T1000 (cell line): ENCODE measurements around the gene GNA12.

ENCODE experiments used
- DNase-seq: peaks from one replicate; lab custom pipeline; 2025; ENCODE audit warnings: mixed read lengths; lab: John Stamatoyannopoulos, UW

The GNA12 gene

GRCh38 chr7:2817456-2817855 is 26.7 kb downstream of the GNA12 start:
- DNase-seq, result no peak

DNA sequence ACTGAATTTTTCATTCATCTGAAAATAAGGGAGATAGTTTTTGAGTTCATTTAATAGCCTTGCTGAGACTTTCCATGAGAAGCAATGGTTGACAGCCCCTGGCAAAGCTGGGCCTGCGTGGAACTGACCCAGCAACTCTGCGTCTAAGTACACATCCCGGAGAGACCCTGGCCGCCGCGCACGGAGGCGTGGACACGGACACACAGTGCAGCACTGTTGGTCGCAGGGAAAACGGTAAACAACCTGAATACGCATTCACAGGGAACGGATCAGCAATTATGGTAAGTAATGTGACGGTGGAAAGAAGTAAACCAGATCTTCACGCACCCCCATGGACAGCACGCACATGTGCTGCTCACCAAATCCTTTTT is 28.2 kb downstream of the GNA12 start:
- no peak for DNase-seq

- no peak for DNase-seq
These were observed 28.9 kb downstream of the GNA12 start for GRCh38 chr7:2814946-2815874.

GRCh38 chr7:2814186-2814945 is 29.7 kb downstream of the GNA12 start:
- no peak for DNase-seq

GRCh38 chr7:2813350-2814185 is 30.5 kb downstream of the GNA12 start:
- no peak for DNase-seq

- DNase-seq, result no peak
These were observed 31.3 kb downstream of the GNA12 start for GRCh38 chr7:2812831-2813230.

DNA sequence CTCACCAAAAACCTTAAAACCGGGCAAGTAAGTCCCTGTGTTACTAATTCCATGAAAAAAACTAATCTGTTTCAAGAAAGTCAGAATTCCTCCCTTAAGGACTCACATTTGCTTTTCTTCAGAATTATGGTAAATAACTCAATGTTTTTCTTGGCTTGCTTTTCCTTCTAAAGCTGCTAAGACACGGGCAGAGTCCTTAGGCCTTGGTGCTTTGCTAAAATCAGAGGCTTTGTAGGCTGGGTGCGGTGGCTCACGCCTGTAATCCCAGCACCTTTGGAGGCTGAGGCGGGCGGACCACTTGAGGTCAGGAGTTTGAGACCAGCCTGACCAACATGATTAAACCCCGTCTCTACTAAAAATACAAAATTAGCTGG is 32.0 kb downstream of the GNA12 start:
- DNase-seq, result no peak

GRCh38 chr7:2811476-2812113 is 32.5 kb downstream of the GNA12 start:
- DNase-seq, result no peak

DNA sequence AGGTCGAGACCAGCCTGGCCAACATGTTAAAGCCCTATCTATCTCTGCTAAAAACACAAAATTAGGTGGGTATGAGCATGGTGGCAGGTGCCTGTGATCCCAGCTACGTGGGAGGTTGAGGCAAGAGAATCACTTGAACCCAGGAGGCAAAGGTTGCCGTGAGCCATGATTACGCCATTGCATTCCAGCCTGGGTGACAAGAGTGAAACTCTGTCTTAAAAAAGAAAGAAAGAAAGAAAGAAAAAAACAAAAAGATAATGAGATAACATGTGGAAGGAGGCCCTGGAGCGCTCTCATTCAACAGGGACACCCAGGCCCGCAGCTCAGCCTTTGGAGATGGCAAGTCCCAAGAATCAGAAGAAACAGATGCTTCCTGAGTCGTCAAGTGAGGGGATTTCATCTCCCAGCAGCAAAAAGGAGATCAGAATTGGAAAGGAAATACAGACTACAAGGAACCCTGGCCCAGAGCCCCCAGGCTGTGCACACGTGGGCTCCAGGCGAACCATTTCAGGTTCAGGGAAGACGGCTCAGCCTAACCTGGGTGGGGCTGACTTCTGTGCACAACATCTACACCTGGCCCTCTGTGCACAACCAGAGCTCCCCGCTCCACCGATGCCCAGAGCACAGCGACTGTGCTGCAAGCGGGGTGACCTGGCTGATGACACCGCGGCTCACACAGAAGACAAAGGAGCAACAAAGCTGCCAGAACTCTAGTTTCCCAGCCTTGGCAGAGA is 33.3 kb downstream of the GNA12 start:
- DNase-seq, result no peak

GRCh38 chr7:2809903-2810625 is 34.0 kb downstream of the GNA12 start:
- DNase-seq, result no peak

DNA sequence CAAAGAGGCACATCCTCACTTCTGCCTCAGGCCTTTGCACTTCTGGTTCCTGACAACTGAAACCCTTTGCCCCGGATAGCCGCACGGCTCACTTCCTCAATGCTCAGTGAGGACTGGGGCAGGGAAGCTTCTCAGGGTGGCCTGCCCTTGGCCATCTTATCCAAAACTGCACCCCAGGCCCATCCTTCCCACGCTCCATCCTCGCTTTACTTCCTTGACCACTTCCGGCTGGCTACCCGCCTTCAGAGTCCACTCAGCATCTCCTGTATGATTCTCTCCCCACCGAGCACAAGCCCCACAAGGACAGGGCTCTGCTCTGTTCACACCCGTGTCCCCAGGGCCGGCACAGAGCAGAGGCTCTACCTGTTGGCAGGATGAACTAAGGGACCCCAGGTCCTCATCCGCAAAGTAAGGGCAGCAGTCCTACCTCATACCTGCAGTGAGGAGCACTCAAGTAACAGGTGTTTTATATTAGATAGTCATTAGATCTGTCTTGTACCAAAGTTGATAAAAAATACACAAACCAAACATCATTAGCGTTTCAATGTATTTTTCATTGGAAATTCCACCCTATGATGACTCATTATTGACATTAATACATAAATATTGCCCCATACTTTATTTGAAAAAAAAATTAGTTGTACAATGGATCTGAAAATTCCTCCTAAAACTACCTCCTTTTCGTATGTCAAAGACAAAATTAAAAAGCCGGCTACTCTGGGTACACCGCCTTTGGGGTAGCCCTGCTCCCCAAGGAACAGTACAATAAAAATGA is 35.0 kb downstream of the GNA12 start:
- no peak for DNase-seq

DNA sequence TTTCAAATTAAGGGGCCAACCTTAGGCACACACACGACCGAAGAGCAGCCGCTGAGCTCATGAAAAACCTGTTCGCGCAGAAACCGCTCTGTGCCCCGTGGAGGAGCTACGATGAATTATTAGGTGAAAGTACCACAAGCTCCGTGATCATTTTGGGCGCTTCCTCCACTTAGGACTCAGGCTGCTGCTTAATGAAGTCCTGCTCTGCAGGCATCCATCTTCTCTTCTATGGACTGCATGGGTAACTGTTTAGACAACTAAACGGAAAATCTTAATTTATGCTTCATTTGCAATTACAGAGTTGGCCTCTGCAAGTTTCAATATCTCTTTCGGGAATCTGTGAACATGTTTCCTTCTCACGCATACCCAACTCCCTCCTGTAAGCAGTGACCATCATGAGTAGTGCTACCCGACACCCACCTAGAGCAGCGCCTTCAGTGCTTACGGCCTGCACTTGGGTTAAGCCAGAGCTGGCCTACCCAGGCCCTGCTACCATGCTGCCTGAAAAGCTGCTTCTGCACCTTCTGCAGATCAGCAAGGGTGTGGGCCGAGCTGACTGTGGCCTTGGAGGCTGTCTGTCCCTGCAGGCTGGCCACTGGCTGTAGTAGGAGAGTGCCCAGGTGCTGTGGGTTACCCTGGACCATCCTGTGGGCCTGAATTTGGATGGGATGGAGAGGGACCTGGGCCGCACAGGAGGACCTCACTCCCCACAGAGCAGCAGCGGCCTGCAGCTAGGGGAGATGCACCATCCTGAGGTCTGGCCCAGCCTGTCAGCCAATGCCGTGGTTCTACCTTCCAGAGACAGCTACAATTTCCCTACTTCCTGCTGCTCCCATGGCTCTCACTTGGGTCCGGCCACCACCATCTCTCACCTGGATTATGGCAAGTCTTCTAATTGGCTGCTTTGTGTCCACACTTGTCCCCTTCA is 36.0 kb downstream of the GNA12 start:
- no peak for DNase-seq

DNA sequence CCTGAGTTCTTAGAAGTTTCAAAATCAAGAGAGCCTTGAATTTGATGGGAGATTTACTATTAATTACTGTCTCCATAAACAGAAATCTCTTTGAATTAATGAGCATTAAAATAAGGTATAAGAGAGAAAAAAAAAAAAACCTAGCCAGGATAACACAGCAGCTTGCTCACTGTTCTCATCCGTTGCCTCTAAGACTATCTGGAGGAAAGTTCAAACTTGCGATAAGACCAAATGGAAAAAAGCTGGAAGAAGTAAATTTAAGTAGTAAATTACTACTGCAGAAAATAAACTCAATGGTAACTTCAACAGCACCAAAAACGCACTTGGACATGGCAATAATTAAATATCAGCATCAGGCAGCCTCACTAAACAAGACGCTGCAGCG is 36.7 kb downstream of the GNA12 start:
- DNase-seq, result no peak

DNA sequence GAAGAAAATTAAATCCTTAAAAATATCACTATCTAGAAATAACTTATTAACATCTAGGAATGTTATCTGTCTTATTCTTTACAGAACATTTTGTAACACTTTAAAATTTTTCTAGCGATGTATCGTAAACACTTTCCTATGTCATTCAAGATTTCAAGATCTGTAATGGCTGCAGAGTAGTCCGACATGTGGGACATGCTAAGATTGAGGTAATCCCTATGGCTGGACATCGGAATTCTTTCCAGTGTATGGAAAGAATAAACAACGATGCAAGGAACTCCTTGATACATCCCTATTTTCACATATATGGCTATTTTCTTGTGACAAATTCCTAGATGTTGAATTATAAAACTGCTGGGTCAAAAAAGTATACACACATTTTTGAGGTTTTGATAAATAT is 37.5 kb downstream of the GNA12 start:
- DNase-seq, result no peak

DNA sequence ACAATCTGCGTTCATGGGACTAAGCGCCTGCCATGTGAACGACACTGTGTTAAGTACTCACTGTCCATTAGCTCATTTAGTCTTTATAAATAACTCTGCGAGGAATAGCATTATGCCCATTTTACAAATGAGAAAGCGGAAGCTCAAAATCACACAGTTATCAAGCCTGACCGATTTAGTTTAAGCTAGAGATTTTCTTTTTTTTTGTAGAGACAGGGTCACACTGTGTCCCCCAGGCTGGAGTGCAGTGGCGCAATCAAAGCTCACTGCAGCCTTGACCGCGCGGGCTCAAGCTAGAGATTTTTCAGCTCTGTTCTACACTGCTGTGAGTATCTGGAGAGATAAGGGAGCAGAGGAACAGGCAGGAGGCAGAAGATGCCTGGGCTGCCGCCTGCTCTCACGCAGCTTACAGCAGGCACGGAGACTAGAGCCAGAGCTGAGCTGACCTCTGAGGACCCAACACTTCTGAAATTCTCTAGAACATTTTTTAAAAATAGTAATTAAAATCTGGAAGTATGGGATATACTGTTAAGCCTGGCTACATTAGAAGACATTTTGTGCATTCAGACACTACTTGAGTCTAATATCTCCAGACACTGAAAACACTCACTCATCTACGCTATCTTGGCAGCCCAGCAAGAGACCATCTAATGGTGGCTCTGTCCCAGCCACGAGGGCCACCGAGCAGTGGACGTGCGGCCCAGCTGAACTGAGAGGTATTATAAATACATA is 38.7 kb downstream of the GNA12 start:
- DNase-seq, result no peak

DNA sequence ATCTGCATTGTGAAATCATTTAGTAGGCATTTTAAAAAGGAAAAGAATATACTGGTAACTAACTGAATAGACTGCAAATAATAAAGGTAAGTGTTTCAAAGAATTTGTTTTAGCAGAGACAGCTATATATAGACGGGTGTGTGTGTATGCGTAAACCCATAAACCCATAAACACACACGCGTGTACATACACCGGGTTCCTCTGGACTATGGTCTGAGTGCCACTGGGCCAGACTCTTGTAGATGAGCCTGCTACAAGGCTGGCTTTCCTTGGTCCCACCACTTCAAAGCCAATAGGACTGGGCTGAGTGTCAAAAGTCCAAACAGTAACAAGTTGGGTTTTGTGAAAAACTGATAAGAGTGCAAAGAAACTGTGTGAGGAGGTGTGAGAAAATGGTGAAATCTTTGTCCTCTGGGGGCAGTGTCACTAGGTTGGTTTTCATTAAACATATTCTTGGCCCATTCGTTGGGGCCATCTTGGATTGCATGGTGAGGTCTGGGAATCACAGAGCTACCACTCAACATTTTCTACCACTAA is 39.8 kb downstream of the GNA12 start:
- DNase-seq, result no peak

DNA sequence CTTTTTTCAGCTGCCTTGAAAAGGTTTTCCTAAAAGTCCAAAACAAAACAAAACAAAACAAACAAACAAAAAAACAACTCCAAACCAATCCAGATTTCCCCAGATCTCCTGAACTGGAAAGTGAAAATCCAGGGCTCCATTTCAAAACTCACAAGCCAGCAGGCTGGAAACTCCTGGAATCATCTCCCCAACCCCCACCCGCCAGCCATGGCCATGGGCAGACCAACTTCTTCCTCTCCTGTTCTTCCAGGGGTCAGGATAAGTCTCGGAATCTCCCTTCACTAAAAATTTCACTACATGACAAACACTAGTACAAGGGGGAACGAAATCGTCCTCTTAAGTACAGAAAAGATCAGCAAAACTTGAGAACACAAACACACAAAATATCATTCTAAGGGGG is 40.4 kb downstream of the GNA12 start:
- DNase-seq, result no peak

DNA sequence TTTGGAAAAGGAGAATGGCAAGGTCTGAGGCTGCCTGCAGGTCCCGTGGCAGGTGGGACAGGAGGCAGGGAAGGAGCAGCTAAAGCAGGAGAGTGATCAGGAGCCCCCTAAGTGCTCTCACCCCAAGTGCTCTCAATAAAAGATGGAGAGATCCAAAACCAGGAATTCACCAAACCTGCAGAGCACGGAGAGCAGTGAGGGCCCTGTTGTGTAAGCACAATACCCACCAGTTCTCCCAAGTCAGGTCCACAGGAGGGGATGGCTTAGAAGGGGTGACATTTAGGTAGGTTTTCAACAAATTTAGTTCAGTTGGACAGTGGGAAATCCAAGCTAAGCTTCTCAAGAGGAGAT is 40.8 kb downstream of the GNA12 start:
- DNase-seq, result no peak
